Adrenal gland (tissue), 12 donors: Measurements from ENCODE around the gene DHRS1. TPM values are rescaled to one million over a fixed set of nuclear protein-coding genes. Genes with fewer than 3 reads are reported as not detected.

Source experiments
- DNase-seq, 7 donors: peaks; one replicate each; pipeline ENCODE4 v3.0.0-alpha.2; 2019 to 2020
- H3K27ac ChIP-seq, 5 donors: fragments of 200-600 bp; sonication (generic) in 4 of 5; 1 replicate in 3 of 5; 2 replicates in 2 of 5; pipeline versions ENCODE4 v1.5.1 to v1.8.0; 2016 to 2020; ENCODE audit warnings: mild to moderate bottlenecking in 1 of 5
- H3K27me3 ChIP-seq: fragments of 200-600 bp; 2 replicates; pipeline ENCODE4 v1.8.0; 2021
- H3K36me3 ChIP-seq, 2 donors: fragments of 200-600 bp; replicated peaks in 1 of 2; 1 replicate in 1 of 2; 2 replicates in 1 of 2; pipeline versions ENCODE4 v1.5.1 to v1.8.0; 2018 to 2022
- H3K4me1 ChIP-seq, 2 donors: fragments of 200-600 bp; replicated peaks in 1 of 2; 1 replicate in 1 of 2; 2 replicates in 1 of 2; pipeline versions ENCODE4 v1.5.1 to v1.8.0; 2018 to 2021
- H3K4me3 ChIP-seq, 4 donors: fragments of 200-600 bp; sonication (generic) in 3 of 4; one replicate each; pipeline ENCODE4 v1.5.1; 2016 to 2018
- H3K9me3 ChIP-seq, 3 donors: fragments of 200-600 bp; sonication (generic) in 1 of 3; replicated peaks in 1 of 3; 1 replicate in 2 of 3; 2 replicates in 1 of 3; pipeline versions ENCODE4 v1.5.1 to v1.8.0; 2016 to 2021
- POLR2A ChIP-seq, 2 donors: fragments of 450-650 bp; IDR thresholded peaks; one replicate each; pipeline ENCODE4 v1.6.1; 2017; ENCODE audit warnings: antibody characterized with exemption in 2 of 2, mild to moderate bottlenecking in 2 of 2, moderate library complexity in 1 of 2
- WGBS, 4 donors: extraction: QIAGEN DNeasy Blood & Tissue Kit in 2 of 4; methylation state at CpG; one replicate each; pipeline versions ENCODE4 v1.1.5 to v1.1.7; 2013 to 2017; 5-methylcytosine and 5-hydroxymethylcytosine counted together
- intact Hi-C, 2 donors: fragments of 100-400 bp; cut with DNase I; formaldehyde crosslinking; loops; one replicate each; pipeline versions ENCODE4 v1.14.1 to v1.15.0; 2022 to 2023
- polyA plus RNA-seq, 3 donors: library from polyadenylated mRNA; stranded (reverse); fragments of 200-250 nt in 2 of 3; fragments of 350-450 nt in 1 of 3; fragmentation: Illumina TruSeq in 1 of 3; extraction: RNeasy Lipid Tissue Mini Kit (QIAGEN cat#74804) in 1 of 3; gene quantifications; one replicate each; pipeline ENCODE4 v1.2.3, GENCODE V29; 2013 to 2014
- total RNA-seq, 9 donors: library from RNA; depleted of rRNA in 4 of 9; stranded (reverse); fragments of >200 nt in 4 of 9; fragments of 120-200 nt in 1 of 9; fragmentation: NEBNext Ultra II Directional in 1 of 9; extraction: Animal tissue kit (Norgen Biotek cat#: 25700) in 1 of 9; gene quantifications; one replicate each; pipeline versions ENCODE4 v1.1.0 to v1.2.4, GENCODE V29; 2013 to 2023
- TF ChIP-seq, protein P1 (sequence below), 6 experiments: fragments of 450-650 bp in 4 of 6; fragments of 200-600 bp in 2 of 6; sonication (generic) in 1 of 6; IDR thresholded peaks; 1 replicate in 5 of 6; 2 replicates in 1 of 6; pipeline versions ENCODE4 v1.5.1 to v1.8.0; 2016 to 2021; ENCODE audit warnings: antibody characterized with exemption in 6 of 6, mild to moderate bottlenecking in 2 of 6, moderate library complexity in 1 of 6
- donor health status: healthy with polysubstance abuse.
- donor health status: Bipolar disorder and iron deficiency.
- donor health status: DM: yes; HTN: yes; CAD: no.
- donor health status: DM: no; HTN: no; CAD: no.
- donor health status: DM: no; HTN: no; CAD: no.
- donor health status: DM: yes; HTN: yes; CAD: no.

DHRS1 gene
- total and polyA plus RNA-seq, 12 donors = 11.4 to 68.1 (median 36.8) TPM

DNA sequence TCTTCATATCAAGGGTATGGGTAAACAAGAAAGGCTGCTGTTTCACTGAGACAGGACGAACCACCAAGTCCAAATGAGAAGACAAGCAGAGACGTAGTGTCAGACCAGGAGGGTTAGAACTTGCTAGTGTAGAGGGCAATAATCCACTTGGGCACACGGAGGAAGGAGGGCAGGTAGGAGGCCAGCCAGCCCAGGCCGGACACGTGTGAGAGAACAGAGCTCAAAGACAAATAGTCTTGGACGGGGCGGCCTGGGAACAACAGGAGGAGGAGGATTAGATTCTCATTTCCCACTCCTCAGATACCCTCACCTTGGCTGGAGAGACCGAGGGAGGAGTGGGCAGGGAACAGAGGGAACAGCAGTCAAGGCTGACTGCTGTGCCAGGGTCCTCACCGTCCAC, 8.8 kb downstream of the DHRS1 start:
- H3K36me3 ChIP-seq = peaks cover 0 to 32% of the 10 kb centered on the region in 2 donors
- 74 to 84% (median 79%) methylated on average over 9 of the region's 9 CpGs for WGBS, 4 donors

DNA sequence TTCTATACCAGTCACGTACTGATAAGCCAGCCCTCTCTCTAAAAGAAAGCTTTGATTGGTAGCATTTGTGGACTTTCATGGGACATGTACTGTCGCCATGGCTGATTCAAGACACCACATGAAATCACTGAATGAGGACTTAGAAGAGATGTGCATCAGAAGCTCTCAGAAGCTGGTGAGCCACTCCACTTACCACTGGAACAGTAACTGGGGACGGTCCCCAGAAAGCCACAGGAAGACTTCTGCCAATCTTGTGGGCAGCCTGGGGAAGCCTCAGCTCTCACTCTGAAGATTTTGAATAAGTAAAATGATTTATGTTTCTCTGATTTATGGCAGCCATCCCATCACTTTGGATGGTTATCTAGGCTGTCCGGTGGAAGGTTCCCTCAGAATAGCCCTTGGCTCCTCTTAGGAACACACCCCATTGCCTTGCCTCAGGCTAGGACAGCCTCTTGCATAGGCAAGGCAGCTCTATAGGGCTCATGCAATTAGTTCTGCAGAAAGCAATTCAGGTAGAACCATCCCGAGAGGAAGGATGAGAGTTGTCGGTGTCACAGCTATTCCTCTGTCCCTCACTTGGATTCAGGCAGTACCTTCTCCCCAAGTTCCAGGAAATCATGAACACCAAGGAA, 9.8 kb downstream of the DHRS1 start:
- peaks cover 0 to 27% of the 10 kb centered on the region in 2 donors for H3K36me3 ChIP-seq
- H3K9me3 ChIP-seq = no peaks in the 10 kb centered on the region
- TF ChIP-seq POLR2A (IDR thresholded peaks at IDR 0.05) = no peak
- TF ChIP-seq, protein P1, sequence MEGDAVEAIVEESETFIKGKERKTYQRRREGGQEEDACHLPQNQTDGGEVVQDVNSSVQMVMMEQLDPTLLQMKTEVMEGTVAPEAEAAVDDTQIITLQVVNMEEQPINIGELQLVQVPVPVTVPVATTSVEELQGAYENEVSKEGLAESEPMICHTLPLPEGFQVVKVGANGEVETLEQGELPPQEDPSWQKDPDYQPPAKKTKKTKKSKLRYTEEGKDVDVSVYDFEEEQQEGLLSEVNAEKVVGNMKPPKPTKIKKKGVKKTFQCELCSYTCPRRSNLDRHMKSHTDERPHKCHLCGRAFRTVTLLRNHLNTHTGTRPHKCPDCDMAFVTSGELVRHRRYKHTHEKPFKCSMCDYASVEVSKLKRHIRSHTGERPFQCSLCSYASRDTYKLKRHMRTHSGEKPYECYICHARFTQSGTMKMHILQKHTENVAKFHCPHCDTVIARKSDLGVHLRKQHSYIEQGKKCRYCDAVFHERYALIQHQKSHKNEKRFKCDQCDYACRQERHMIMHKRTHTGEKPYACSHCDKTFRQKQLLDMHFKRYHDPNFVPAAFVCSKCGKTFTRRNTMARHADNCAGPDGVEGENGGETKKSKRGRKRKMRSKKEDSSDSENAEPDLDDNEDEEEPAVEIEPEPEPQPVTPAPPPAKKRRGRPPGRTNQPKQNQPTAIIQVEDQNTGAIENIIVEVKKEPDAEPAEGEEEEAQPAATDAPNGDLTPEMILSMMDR (IDR thresholded peaks at IDR 0.05) = no peak
- WGBS, 4 donors = 71 to 81% (median 81%) methylated on average over 6 of the region's 6 CpGs
- no peak overlapping the region for H3K4me3 ChIP-seq
- intact Hi-C loops = loop anchor here in 1 of 2 donors (10.0 kb wide), 1 partner anchor 235 kb away; the partner anchor contains the start of gene CARMIL3
- no peaks in the 10 kb centered on the region for H3K27me3 ChIP-seq
- DNase-seq = no peak
- H3K4me1 ChIP-seq = no peaks in the 10 kb centered on the region
- H3K27ac ChIP-seq = no peak overlapping the region

More for the DNA sequence above, 8.8 kb downstream of the DHRS1 start:
- DNase-seq = no peak
- Histone ChIP-seq H3K4me1 (no peaks in the 10 kb centered on the region), H3K27ac (no peak overlapping the region), H3K9me3 (no peaks in the 10 kb centered on the region), H3K4me3 (no peak overlapping the region), H3K27me3 (no peaks in the 10 kb centered on the region)
- TF ChIP-seq, protein P1 (IDR thresholded peaks at IDR 0.05) = no peak
- TF ChIP-seq POLR2A (IDR thresholded peaks at IDR 0.05) = no peak
- intact Hi-C loops = loop anchor here in 1 of 2 donors (10.0 kb wide), 1 partner anchor 236 kb away; the partner anchor contains the start of gene CARMIL3

DNA sequence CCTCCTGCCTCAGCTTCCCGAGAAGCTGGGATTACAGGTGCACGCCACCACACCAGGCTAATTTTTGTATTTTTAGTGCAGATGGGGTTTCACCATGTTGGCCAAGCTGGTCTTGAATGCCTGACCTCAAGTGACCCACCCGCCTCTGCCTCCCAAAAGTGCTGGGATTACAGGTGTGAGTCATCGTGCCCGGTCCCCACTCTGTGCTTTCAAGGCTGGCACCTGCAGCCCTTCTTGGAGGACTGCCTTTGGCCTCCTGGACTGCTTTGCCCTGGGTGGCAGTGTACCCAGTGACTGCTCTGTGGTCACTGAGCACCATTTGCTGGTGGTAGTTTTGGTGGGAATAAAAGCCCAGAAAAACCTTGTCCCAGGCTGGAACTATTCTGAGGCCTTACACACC, 12.6 kb downstream of the DHRS1 start:
- no peak for TF ChIP-seq POLR2A (IDR thresholded peaks at IDR 0.05)
- TF ChIP-seq, protein P1 (IDR thresholded peaks at IDR 0.05) = no peak
- Histone ChIP-seq H3K27me3 (no peaks in the 10 kb centered on the region), H3K4me1 (no peaks in the 10 kb centered on the region), H3K27ac (no peak overlapping the region), H3K9me3 (no peaks in the 10 kb centered on the region), H3K4me3 (no peak overlapping the region), H3K36me3 (peaks cover 0 to 19% of the 10 kb centered on the region in 2 donors)
- DNase-seq = no peak
- intact Hi-C loops = no loop called here
- 78 to 100% (median 80%) methylated on average over 2 to 5 of the region's 5 CpGs for WGBS, 4 donors

DNA sequence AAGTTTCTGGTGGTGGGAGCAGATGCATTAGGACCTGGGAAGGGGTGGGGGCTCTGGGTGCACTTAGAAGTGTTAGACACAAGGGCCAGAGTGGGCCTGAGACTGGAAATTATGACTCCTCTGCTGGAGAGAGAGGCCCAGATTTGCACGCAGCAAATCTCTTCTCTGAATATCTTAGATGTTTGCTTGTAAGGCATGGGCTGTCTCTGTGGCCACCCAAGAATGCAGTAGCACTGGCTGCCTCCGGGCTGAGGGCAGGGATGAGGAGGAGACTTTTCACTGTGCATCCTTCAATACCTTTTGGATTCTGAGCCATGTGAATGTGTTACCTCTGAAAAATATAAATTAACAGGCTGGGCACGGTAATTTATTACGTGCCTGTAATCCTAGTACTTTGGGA, 14.2 kb downstream of the DHRS1 start:
- TF ChIP-seq POLR2A (IDR thresholded peaks at IDR 0.05) = no peak
- TF ChIP-seq, protein P1 (IDR thresholded peaks at IDR 0.05) = no peak
- Histone ChIP-seq H3K4me3 (no peak overlapping the region), H3K27ac (no peak overlapping the region), H3K9me3 (no peaks in the 10 kb centered on the region), H3K27me3 (no peaks in the 10 kb centered on the region), H3K36me3 (peaks cover 0 to 9% of the 10 kb centered on the region in 2 donors), H3K4me1 (no peaks in the 10 kb centered on the region)
- 76 to 98% (median 88%) methylated on average over 3 to 4 of the region's 4 CpGs for WGBS, 4 donors
- intact Hi-C loops = no loop called here
- DNase-seq = no peak
